NCI-H2196 (cell line): ENCODE results near the gene TUBGCP6.
"Not testable (repeated sequence)": the region's sequence is repeated elsewhere in the genome, so short reads cannot be mapped to it uniquely, and the experiment has no call there.

Experiments
- DNase-seq: peaks from one replicate; lab custom pipeline; 2025; ENCODE audit not compliant: unreplicated experiment; lab: John Stamatoyannopoulos, UW

The TUBGCP6 gene

DNA sequence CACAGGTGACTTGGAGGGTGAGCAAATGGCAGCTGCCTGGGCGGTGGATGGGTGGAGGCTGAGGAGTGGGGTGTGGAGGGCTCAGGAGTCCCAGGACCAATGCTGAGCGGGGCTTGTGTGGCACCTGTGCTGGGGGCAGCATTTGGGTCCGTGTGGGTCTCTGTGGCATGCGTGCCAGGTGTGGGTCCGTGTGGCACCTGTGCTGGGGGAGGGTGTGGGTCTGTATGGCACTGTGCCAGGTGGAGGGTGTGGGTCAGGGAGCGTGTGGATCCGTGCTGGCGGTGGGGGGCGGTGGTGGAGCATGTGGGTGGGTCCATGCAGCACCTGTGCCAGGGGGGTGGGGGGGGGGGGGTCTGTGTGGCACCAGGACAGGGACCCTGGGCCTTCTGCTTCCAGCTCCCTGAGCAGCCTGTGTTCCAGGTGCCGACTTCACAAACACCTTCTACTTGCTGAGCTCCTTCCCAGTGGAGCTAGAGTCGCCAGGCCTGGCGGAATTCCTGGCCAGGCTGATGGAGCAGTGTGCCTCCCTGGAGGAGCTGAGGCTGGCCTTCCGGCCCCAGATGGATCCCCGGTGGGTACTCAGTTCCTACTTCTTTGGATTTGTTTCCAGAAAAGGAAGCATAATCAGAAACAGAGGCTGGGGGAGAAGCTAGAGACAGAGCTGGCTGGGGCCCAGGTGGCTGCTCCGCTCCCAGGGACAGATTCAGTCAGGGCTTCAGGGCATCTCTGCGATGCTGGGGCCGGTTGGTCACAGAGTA is 29.3 kb downstream of the TUBGCP6 start:
- DNase-seq, result no peak

DNA sequence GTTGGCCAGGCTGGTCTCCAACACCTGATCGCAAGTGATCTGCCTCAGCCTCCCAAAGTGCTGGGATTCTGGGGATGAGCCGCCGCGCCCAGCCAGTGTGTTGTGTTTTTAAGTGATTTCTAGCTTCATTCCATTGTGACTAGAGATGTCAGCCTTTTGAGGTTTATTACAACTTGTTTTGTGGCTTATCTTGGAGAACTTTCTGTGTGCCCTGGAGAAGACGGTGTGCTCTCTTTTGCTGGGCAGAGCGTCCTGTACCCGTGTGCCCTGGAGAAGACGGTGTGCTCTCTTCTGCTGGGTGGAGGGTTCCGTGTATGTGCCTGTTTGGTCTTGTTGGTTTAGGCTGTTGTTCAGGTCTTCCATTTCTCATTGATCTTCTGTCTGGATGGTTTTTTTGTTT is 31.6 kb downstream of the TUBGCP6 start:
- DNase-seq, result no peak

DNA sequence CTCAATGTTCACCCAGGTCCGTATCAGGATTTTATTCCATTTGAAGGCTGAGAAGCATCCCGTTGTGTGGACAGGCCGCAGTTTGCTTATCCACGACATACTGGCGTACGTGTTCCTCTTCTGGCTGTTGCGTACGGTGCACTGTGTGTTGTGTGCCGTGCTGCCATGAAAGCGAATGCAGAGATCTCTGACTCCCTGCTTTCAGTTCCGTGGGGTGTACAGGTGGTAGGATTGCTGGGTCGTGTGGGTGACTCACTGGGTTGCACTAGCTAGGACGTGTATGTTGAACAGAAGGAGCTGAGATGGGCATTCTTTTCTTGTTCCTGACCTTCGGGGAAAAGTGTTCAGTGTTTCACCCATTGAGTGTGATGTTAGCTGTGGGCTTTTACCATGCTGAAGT is 33.7 kb downstream of the TUBGCP6 start:
- DNase-seq, result no peak

DNA sequence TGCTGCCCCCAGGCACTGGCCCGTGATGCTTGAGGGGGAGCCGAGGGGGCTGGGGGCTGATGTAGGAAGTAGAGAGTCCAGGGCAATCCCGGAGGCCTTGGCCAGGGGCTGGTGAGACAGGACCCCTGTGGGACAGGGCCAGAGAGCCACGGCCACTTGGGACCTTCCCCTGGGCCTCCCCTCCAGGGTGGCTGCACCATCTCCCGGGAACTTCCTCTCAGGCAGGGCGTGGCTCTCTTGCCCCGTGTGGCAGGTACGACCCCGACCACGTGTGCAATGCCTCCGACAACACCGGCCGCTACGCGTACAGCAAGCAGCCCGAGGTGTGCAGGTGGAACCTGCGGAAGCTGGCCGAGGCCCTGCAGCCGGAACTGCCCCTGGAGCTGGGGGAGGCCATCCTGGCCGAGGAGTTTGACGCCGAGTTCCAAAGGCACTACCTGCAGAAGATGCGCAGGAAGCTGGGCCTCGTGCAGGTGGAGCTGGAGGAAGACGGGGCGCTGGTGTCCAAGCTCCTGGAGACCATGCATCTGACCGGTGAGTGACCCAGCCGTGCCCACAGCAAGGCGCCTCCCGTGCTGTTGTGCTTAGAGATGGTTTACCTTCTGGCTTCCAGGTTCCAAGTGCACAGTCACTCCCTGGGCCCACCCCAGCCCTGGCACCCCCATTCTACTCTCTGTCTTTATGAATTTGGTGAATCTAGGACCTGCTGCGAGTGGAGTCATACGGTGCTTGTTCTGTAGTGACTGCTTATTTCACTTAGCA is 34.3 kb downstream of the TUBGCP6 start:
- no peak for DNase-seq

DNA sequence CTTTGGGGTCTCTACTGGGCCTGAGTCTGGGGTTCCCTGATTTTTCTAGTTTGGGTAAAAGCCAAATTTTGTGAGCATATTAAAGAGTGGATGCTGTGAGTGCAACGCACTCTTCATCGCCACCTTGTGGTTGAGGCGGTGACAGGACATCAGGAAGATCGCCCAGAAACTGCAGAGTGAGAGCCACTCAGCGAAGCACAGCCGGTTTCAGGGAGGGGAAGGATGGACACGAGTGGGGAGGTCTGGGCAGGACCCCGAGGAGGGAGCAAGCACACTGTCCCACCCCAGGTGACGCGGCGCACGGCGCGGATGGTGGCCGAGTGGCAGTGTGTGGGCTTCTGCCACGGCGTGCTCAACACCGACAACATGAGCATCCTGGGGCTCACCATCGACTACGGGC is 34.9 kb downstream of the TUBGCP6 start:
- peak; percentile 58 for DNase-seq

DNA sequence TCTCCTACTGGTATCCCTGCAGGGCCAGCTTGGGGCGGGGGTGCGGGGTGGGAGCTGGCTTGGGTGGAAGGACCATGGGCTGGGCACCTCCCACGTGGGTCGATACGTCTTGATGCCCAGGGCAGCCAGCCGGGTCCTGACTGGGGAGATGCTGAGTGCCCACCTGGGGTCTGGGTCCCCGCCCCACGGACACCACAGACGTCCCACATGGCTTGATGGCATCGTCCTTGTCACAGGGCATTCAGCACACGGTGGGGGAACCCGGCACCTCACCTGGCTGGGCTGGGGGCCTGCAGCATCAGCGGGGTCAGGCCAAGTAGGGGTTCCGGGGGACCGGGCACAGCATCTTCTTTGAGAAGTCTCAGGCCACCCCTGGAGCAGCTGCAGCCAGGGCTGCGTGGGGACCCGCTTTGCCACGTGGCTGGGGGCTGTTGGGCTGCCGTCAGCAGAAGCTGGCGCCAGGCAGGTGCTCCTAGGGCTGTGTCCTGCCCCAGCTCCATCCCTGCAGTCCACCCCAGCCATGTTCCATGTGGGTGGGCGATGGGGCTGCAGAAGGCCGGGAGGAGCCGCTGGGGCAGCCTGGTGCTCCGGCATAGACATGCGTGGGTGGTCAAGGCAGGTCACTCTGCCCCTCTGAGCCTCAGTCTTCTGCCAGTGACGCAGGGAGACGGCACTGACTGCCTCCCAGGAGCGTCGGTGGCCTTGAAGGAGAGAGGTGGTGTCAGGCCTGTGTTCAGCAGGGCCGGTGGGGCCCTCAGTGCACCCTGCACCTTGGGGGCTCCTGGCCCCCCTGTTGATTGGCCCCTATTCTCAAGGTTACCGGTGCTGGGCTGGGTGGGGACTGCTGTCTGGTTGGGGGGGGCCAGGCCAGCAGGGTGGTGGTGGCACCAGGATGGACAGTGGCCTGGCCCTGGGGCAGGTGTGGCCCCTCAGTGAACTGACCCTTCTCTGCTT is 35.6 kb downstream of the TUBGCP6 start:
- DNase-seq, result no peak

DNA sequence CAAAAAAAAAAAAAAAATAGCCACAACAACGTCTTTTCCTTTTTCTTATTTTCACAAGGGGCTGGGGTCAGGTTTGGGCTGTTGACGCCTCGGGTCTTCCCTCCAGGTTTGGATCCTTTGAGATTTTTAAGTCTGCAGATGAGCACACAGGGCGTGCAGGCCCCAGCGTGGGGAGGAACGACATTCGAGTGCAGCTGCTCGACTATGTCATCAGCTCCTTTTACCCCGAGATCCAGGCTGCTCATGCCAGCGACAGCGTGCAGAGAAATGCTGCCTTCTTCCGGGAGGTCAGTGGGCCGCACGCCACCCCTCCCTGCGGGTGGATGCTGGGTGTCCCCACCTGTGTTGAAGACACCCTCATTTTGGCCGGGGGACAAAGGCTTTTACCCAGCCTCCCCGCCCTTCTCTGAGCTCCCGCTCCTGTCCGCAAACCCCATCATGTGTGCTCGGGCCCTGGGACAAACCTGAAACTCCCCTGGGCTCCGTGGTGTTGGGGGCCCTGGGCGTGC is 36.3 kb downstream of the TUBGCP6 start:
- no peak for DNase-seq

DNA sequence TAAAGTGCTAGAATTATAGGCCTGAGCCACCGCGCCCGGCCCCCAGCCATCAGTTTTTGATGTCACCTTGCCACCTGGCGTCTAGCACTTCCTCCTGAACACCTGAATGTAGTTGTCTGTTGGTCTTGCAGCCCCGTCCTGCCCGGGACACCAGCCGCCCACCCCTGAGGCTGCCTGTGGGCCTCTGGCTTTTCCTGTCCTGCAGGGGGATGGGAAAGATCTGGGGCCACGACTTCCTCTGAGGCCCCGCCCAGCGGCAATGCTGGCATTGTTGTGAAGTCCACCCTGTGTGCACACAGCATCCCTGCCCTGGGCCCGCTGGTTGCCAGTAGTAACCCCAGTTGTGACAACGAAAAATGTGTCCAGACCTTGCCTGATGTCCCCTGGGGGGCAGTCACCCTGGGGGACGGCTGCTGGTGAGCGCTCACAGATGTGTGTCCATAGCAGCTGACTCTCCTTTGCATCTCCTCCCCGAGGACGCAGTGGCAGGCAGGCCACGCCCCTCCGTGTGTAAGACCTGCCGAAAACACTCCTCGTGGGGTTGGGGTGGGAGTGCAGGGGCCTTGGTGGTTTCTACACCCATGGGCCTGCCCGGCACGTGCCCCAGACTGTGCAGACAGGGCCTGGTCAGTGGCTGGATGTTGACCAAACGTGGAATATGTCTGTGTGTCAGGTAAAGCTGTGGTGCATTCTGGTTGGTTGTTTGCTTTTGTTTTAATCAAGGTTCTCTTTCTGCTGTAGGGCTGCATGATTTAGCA is 37.3 kb downstream of the TUBGCP6 start:
- no peak for DNase-seq

DNA sequence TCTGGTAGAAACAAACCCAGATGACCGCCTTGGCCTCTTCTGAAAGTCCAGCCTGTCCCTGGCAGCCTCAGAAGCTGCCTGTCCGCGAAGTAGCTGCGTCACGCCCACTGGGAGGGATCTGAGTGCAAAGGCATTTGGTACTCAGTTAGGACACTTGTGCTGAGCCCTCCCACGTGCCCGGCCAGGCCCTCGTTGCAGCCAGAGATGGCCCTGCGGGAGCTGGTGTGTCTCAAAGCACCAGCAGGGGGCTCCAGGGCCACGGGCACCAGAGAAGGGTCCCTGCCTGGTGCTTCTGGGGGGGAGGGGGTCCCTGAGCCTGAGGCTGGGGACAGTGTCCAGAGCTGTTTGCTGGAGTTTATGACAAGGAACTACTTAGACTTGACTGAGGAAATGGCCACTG is 38.2 kb downstream of the TUBGCP6 start:
- DNase-seq, result no peak

DNA sequence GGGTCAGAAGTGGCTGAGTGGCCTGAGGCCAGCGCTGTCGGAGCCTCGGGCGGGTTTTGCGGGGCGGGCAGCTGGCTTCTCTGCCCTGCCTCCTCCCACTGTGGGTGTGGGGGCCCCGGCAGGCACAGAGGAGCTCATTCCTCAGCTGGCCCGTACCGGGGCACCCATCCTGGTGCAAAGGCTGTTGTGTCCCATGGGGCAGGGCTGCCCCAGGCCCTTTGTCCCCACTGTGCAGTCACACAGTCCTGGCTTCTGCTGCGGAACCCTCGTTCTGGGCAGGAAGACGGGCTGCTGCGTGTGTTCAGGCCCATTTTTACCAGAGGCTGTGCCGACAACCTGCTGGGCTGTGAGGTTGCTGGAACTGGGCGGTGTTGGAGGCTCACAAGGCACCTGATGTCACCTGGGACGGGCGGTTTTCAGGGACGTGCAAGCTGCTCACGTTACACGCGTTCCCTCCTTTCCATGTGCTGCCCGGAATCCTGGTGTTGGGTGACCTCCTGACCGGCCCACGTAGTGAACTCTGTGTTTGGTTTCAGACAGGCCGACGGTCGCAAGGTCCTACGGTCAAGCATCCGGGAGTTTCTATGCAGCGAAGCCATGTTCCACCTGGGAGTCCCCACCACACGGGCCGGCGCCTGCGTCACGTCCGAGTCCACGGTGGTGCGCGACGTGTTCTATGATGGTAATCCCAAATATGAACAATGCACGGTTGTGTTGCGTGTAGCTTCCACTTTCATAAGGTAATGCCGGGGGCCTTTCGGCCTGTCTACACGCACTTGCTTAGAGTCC is 38.8 kb downstream of the TUBGCP6 start:
- no peak for DNase-seq

DNA sequence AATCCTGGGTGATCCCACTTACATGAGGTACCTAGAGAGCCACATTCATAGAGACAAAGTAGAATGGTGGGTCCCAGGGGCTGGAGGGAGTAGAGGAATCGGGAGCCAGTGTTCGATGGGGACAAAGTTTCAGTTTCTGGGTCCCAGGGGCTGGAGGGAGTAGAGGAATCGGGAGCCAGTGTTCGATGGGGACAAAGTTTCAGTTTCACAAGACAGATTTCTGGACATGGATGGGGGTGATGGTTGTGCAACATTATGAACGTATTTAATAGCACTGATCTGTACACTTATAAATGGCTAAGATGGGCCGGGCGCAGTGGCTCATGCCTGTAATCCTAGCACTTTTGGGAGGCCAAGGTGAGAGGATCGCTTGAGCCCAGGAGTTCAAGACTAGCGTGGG is 39.8 kb downstream of the TUBGCP6 start:
- not testable (repeated sequence) for DNase-seq

DNA sequence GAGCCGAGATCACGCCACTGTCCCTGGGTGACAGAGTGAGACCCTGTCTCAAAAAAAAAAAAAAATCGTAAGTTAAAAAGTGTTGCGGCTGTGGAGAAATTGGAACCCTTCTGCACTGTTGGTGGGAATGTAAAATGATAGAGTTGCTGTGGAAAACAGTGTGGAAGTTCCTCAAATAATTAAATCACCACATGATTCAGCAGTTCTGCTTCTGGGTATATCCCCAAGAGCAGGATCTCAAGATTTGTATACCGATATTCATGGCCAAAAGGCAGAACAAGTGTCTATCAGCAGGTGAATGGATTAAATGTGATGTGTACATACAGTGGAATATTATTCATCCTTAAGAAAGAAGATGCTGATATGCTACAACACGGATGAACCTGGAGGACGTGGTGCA is 40.3 kb downstream of the TUBGCP6 start:
- DNase-seq, result no peak

DNA sequence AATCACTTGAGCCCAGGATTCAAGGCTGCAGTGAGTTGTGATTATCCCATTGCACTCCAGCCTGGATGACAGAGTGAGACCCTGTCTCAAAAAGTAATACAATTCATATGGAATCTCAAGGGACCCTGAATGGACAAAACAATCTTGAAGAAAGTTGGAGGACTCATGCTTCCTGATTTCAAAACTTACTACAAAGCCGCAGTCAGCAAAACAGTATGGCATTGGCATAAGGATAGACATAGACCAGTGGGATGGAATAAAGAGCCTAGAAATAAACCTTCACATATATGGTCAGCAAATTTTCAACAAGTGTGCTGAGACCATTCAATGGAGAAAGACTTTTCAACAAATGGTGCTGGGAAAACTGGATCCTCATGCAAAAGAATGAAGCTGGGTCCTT is 41.5 kb downstream of the TUBGCP6 start:
- DNase-seq, result no peak

DNA sequence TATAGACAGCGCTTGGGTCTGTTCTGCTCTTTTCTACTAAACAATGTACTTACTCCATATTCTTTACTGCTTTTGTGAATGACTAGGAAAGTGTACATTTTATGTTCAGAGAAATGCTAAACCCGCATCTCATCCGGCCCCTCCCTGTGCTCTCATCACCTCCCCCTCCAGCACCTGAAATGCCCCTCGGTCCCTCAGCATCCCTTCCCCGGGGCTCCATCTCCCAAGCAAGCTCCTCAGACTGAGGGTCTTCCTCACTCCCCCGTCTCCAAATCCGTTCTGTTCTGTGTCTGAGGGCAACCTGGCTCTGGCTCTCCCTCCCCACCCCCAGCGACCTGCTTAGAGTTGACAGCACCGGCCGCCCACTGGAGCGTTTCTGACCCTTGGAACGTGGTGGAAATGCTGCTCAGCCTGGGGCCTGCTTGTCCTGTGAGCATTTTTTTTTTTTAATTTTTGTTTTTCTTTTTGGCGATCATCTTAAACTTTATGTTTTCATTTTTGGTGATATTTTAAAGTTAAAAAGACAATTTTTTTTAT is 42.6 kb downstream of the TUBGCP6 start:
- DNase-seq, result no peak

DNA sequence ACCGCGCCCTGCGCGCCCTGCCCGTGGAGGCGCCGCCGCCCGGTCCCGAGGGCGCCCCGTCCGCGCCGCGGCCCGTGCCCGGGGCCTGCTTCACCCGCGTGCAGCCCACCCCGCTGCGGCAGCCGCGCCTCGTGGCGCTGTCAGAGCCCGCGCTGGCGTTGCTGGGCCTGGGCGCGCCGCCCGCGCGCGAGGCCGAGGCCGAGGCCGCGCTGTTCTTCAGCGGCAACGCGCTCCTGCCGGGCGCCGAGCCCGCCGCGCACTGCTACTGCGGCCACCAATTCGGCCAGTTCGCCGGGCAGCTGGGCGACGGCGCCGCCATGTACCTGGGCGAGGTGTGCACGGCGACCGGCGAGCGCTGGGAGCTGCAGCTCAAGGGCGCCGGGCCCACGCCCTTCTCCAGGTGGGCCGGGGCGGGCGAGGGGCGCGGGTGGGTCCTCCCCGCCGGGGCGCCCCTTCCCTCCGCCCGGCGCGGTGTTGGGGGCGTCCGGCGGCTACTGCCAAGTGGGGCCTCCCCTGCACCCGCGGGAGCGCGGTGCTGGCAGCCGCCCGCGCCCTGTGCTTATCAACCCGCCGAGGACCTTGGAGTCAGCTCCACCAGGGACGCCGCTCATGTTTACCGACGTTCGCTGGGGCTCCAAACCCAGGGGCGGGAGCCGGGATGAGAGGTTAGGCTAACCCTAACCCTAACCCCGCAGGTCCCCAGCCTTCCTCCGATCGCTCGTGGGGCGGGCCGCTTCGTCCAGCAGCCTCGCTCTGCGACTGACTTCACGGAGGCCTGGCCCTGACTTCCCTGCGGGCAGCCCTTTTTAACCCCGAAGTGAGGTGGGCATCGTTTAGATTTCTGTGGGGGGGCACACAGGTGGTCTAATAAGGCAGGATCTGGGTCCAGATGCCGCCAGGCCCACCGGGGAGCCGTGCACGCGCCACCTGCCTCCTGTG is 43.4 kb downstream of the TUBGCP6 start:
- DNase-seq, result no peak

DNA sequence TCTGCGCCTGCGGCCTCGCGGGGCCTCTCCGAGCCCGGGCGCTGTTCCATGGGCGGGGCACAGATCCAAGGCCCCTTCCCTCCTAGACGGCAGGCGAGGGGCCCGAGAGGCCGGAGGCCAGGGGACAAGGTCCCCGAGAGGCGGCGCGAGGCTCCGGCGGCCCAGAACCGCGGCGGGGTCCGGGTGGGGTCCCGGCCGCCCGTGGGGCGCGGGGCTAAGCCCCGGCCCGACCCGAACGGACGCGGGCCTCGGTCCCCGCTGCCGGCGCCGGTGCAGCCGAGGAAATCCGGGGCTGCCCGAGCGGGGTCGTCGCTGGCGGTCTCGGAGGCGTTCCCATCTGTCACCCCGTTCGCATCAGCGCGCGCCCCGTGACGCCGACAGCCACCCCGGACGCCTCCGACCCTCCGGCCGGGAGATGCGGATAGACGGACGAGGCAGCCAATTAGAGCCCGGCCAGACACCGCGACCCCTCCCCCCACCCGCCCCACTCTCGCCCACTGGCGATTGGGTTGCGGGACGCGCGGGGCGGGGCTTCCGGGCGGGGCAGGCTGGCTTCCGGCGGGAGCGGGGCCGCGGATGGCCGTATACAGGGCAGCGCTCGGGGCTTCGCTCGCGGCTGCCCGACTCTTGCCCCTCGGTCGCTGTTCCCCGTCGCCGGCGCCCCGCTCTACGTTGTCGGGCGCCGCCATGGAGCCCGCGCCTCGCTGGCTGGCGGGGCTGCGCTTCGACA is 44.2 kb downstream of the TUBGCP6 start, which contains the start of gene SELENOO:
TSS of gene SELENOO (plus strand) at position 551 of the 730 bp plus-strand sequence. CDS start at position 577, 26 bp downstream.
- peak; percentile 63 for DNase-seq

DNA sequence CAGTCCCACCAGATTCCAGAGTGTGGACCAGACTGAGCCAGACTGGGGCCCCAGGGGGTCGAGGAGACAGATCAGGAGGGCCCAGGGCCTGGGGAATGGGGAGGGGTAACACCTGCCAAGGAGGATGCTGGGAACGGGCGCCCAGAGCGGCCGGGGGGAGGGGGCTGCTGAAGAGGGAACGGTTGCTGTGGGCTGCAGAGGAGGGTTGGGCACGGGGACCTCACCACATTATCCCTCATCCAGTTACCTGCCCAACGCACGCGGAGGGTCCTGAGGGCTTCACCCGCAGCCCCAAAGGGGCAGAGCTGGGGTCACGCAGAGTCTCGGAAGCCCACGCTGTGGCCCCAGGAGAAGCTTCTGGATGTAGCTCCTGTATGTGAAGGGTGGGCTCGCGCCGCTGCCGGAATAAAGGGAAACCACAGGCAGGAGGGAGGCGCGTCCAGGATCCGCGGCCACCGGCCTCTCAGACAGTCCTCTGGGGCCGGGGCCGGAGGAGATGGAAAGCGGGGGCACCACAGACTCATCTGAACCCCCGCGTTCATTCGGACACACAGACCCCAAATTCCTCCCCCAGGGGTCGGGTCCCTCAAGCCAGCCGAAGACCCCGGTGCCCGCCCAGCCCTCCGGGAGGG is 44.9 kb downstream of the TUBGCP6 start:
- DNase-seq, result no peak
